Neural cell (in vitro differentiated cells): ENCODE results near the gene WDR38. TPM values are rescaled to one million over a fixed set of nuclear protein-coding genes. Genes with fewer than 3 reads are reported as not detected.

Source experiments
- H2AFZ ChIP-seq: fragments of 200-600, 300-800 bp; sonication (generic), shearing (Covaris generic); 2 replicates; pipeline ENCODE4 v1.6.0; 2014; ENCODE audit warnings: low read depth, mild to moderate bottlenecking, antibody characterized with exemption, low read length, moderate library complexity
- H3F3A ChIP-seq: fragments of 200-600 bp; shearing (Covaris generic); 2 replicates; pipeline ENCODE4 v1.6.1; 2016; ENCODE audit warnings: mild to moderate bottlenecking, moderate library complexity, mixed read lengths, antibody characterized with exemption, low read length; ENCODE audit not compliant: insufficient read depth, poor library complexity, severe bottlenecking
- H3K27ac ChIP-seq: fragments of 200-600, 300-800 bp; sonication (generic), shearing (Covaris generic); 2 replicates; pipeline ENCODE4 v1.5.1; 2014; ENCODE audit warnings: mild to moderate bottlenecking, low read length, moderate library complexity
- H3K27me3 ChIP-seq: fragments of 300-800, 200-600 bp; sonication (generic), shearing (Covaris generic); 2 replicates; pipeline ENCODE4 v1.6.0; 2014; ENCODE audit warnings: mild to moderate bottlenecking, low read depth, low read length, moderate library complexity; ENCODE audit not compliant: insufficient read depth
- H3K36me3 ChIP-seq: fragments of 300-800, 200-600 bp; sonication (generic), shearing (Covaris generic); 2 replicates; pipeline ENCODE4 v1.5.1; 2014; ENCODE audit warnings: mild to moderate bottlenecking, antibody characterized with exemption, low read length, moderate library complexity; ENCODE audit not compliant: insufficient read depth
- H3K4me2 ChIP-seq: fragments of 300-800, 200-600 bp; sonication (generic), shearing (Covaris generic); 2 replicates; pipeline ENCODE4 v1.6.0; 2014; ENCODE audit warnings: mild to moderate bottlenecking, low read length
- H3K4me3 ChIP-seq: fragments of 300-800, 200-600 bp; sonication (generic), shearing (Covaris generic); 2 replicates; pipeline ENCODE4 v1.5.1; 2014; ENCODE audit warnings: mild to moderate bottlenecking, low read length, moderate library complexity
- H3K79me2 ChIP-seq: fragments of 200-600 bp; shearing (Covaris generic); replicated peaks from 2 replicates; pipeline ENCODE4 v1.6.0; 2014; ENCODE audit warnings: mild to moderate bottlenecking, low read length, moderate library complexity; ENCODE audit not compliant: insufficient read depth
- H3K9ac ChIP-seq: fragments of 300-800, 200-600 bp; sonication (generic), shearing (Covaris generic); 2 replicates; pipeline ENCODE4 v1.6.1; 2016; ENCODE audit warnings: mild to moderate bottlenecking, low read length, mixed read lengths
- H3K9me2 ChIP-seq: fragments of 200-600 bp; shearing (Covaris generic); 2 replicates; pipeline ENCODE4 v1.6.1; 2016; ENCODE audit warnings: mild to moderate bottlenecking, low read length, mixed read lengths; ENCODE audit not compliant: insufficient read depth
- H3K9me3 ChIP-seq: fragments of 200-600, 300-800 bp; sonication (generic), shearing (Covaris generic); 2 replicates; pipeline ENCODE4 v1.6.1; 2016; ENCODE audit warnings: mild to moderate bottlenecking, mixed run types, low read length, moderate library complexity, mixed read lengths
- H4K20me1 ChIP-seq: fragments of 200-600 bp; shearing (Covaris generic); 2 replicates; pipeline ENCODE4 v1.6.1; 2016; ENCODE audit warnings: mild to moderate bottlenecking, mixed run types; ENCODE audit not compliant: insufficient read depth
- EP300 ChIP-seq: fragments of 450-650 bp; conservative IDR thresholded peaks from 2 replicates; pipeline ENCODE4 v1.6.1; 2014; ENCODE audit warnings: antibody characterized with exemption, mild to moderate bottlenecking, moderate library complexity; ENCODE audit not compliant: poor library complexity, severe bottlenecking
- EZH2 ChIP-seq: fragments of 200-600, 300-800 bp; shearing (Covaris generic), sonication (generic); IDR thresholded peaks from 2 replicates; pipeline ENCODE4 v1.6.1; 2014; ENCODE audit warnings: antibody characterized with exemption, low read length, borderline replicate concordance, mild to moderate bottlenecking; ENCODE audit not compliant: insufficient read depth, poor library complexity, severe bottlenecking
- MXI1 ChIP-seq: fragments of 450-650 bp; conservative IDR thresholded peaks from 2 replicates; pipeline ENCODE4 v1.6.1; 2014; ENCODE audit warnings: antibody characterized with exemption, mild to moderate bottlenecking; ENCODE audit not compliant: poor library complexity, severe bottlenecking
- POLR2AphosphoS5 ChIP-seq: IDR thresholded peaks from 2 replicates; pipeline ENCODE4 v1.6.1; 2012
- RAD21 ChIP-seq: fragments of 450-650 bp; conservative IDR thresholded peaks from 2 replicates; pipeline ENCODE4 v1.6.1; 2014; ENCODE audit warnings: antibody characterized with exemption, mild to moderate bottlenecking, moderate library complexity
- REST ChIP-seq: IDR thresholded peaks from 2 replicates; pipeline ENCODE4 v1.6.1; 2012; ENCODE audit warnings: borderline replicate concordance
- SMC3 ChIP-seq: fragments of 450-650 bp; conservative IDR thresholded peaks from 2 replicates; pipeline ENCODE4 v1.6.1; 2014; ENCODE audit warnings: antibody characterized with exemption, mild to moderate bottlenecking, moderate library complexity; ENCODE audit not compliant: poor library complexity
- TAF1 ChIP-seq: IDR thresholded peaks from 2 replicates; pipeline ENCODE4 v1.6.1; 2012; ENCODE audit warnings: low read depth
- polyA plus RNA-seq: library from polyadenylated mRNA; depleted of rRNA; stranded (reverse); fragments of >200 nt; gene quantifications from 2 replicates; pipeline ENCODE4 v1.2.3, GENCODE V29; 2014
- TF ChIP-seq, protein P1 (sequence below): fragments of 450-650 bp; IDR thresholded peaks from 2 replicates; pipeline ENCODE4 v1.5.1; 2014; ENCODE audit warnings: antibody characterized with exemption, mild to moderate bottlenecking, moderate library complexity; ENCODE audit not compliant: poor library complexity, severe bottlenecking

WDR38 gene
- polyA plus RNA-seq, 1 donor from 2014 or later, result not detected

DNA sequence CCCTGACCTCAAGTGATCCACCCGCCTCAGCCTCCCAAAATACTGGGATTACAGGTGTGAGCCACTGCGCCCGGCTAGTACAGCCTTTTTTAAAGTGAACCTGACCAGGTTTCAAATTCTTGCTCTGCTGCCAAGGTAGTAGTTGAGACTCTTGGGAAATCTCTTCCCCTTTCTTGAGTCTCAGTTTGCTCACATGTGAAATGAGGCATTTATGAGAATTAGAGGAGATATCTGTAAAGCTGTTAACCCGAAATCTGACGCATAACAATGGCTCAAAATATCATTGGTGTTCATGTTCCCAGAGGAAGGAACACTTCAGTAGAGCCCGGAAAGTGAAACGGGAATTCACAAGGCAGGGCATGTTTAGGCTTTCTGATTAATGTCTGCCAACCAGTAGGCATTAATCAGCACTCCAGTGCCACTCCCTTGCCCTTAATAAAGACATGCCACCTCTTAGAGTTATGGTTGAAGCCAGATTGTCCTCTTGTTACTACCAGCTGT is 10.2 kb downstream of the WDR38 start:
- Histone ChIP-seq H3K9ac (no peak overlapping the region), H3K36me3 (no peaks in the 10 kb centered on the region), H3K27me3 (no peaks in the 10 kb centered on the region), H3K27ac (no peak overlapping the region), H3F3A (no peaks in the 10 kb centered on the region), H4K20me1 (peaks cover 15% of the 10 kb centered on the region), H3K9me2 (no peaks in the 10 kb centered on the region), H3K4me3 (no peak overlapping the region), H2AFZ (no peak overlapping the region), H3K79me2 (peaks cover 9% of the 10 kb centered on the region), H3K4me2 (no peak overlapping the region), H3K9me3 (no peaks in the 10 kb centered on the region)
- TF ChIP-seq, protein P1, sequence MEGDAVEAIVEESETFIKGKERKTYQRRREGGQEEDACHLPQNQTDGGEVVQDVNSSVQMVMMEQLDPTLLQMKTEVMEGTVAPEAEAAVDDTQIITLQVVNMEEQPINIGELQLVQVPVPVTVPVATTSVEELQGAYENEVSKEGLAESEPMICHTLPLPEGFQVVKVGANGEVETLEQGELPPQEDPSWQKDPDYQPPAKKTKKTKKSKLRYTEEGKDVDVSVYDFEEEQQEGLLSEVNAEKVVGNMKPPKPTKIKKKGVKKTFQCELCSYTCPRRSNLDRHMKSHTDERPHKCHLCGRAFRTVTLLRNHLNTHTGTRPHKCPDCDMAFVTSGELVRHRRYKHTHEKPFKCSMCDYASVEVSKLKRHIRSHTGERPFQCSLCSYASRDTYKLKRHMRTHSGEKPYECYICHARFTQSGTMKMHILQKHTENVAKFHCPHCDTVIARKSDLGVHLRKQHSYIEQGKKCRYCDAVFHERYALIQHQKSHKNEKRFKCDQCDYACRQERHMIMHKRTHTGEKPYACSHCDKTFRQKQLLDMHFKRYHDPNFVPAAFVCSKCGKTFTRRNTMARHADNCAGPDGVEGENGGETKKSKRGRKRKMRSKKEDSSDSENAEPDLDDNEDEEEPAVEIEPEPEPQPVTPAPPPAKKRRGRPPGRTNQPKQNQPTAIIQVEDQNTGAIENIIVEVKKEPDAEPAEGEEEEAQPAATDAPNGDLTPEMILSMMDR, result no peak
- TF ChIP-seq POLR2AphosphoS5 (no peak), TAF1 (no peak), EP300 (no peak)

- Histone ChIP-seq H3K27me3 (no peaks in the 10 kb centered on the region), H4K20me1 (no peaks in the 10 kb centered on the region), H3K9me2 (no peaks in the 10 kb centered on the region), H3K27ac (peak overlapping the region; percentile 97), H3K9me3 (no peaks in the 10 kb centered on the region), H3K4me3 (peak overlapping the region; percentile 99), H2AFZ (peak overlapping the region; percentile 95), H3K9ac (peak overlapping the region; percentile 98), H3K36me3 (no peaks in the 10 kb centered on the region), H3K4me2 (peak overlapping the region; percentile 92), H3F3A (no peaks in the 10 kb centered on the region), H3K79me2 (peaks cover 29% of the 10 kb centered on the region)
- TF ChIP-seq EP300, result peak; percentile 43
- TF ChIP-seq REST, result peak; percentile 90
- TF ChIP-seq EZH2, result no peak
- TF ChIP-seq RAD21, result peak; percentile 30
- peak; percentile 91 for TF ChIP-seq TAF1
- TF ChIP-seq SMC3, result peak; percentile 27
- peak; percentile 92 for TF ChIP-seq POLR2AphosphoS5
- peak; percentile 94 for TF ChIP-seq MXI1
- TF ChIP-seq, protein P1, result peak; percentile 65
Measured at GRCh38 chr9:124868511-124869465, 15.5 kb downstream of the WDR38 start.
